GM23338 (cell line): ENCODE results near the gene GRM2. TPM values are rescaled to one million over a fixed set of nuclear protein-coding genes. Genes with fewer than 3 reads are reported as not detected.

Source experiments
- ATAC-seq: fragments of 200-7000 bp; cut with Tn5 transposase; 3 replicates; pipeline ENCODE4 v1.9.1; 2020
- DNase-seq: peaks from one replicate; pipeline ENCODE4 v3.0.0-alpha.2; 2015; ENCODE audit warnings: low spot score
- H2AFZ ChIP-seq: fragments of 200-600 bp; sonication (generic); 2 replicates; pipeline ENCODE4 v1.8.0; 2016; ENCODE audit warnings: antibody characterized with exemption, mild to moderate bottlenecking, moderate library complexity
- H3F3A ChIP-seq: fragments of 200-600 bp; sonication (generic); replicated peaks from 2 replicates; pipeline ENCODE4 v1.8.0; 2017; ENCODE audit warnings: antibody characterized with exemption, mixed run types, low read depth
- H3K27ac ChIP-seq: fragments of 200-600 bp; sonication (generic); 2 replicates; pipeline ENCODE4 v1.6.1; 2016; ENCODE audit warnings: low read depth
- H3K27me3 ChIP-seq: fragments of 200-600 bp; sonication (generic); 2 replicates; pipeline ENCODE4 v1.8.0; 2016; ENCODE audit warnings: mild to moderate bottlenecking, mixed run types, moderate library complexity; ENCODE audit not compliant: insufficient read depth
- H3K36me3 ChIP-seq: fragments of 200-600 bp; sonication (generic); 2 replicates; pipeline ENCODE4 v1.8.0; 2016; ENCODE audit warnings: mild to moderate bottlenecking; ENCODE audit not compliant: insufficient read depth
- H3K4me1 ChIP-seq: fragments of 200-600 bp; sonication (generic); 2 replicates; pipeline ENCODE4 v1.8.0; 2016; ENCODE audit warnings: mild to moderate bottlenecking, moderate library complexity; ENCODE audit not compliant: insufficient read depth
- H3K4me2 ChIP-seq: fragments of 200-600 bp; sonication (generic); 2 replicates; pipeline ENCODE4 v1.7.1; 2017; ENCODE audit warnings: mixed run types
- H3K4me3 ChIP-seq: fragments of 200-600 bp; sonication (generic); 2 replicates; pipeline ENCODE4 v1.6.1; 2016; ENCODE audit warnings: mixed run types
- H3K79me2 ChIP-seq: fragments of 200-600 bp; sonication (generic); replicated peaks from 2 replicates; pipeline ENCODE4 v1.8.0; 2017; ENCODE audit warnings: mild to moderate bottlenecking; ENCODE audit not compliant: insufficient read depth
- H3K9me2 ChIP-seq: fragments of 200-600 bp; sonication (generic); 2 replicates; pipeline ENCODE4 v1.8.0; 2017; ENCODE audit not compliant: insufficient read depth
- H4K20me1 ChIP-seq: fragments of 200-600 bp; sonication (generic); replicated peaks from 2 replicates; pipeline ENCODE4 v1.8.0; 2017; ENCODE audit warnings: mild to moderate bottlenecking; ENCODE audit not compliant: insufficient read depth
- H3K27ac Mint-ChIP-seq: 2 replicates; pipeline ENCODE4 v1.8.0; 2020; ENCODE audit warnings: inconsistent platforms, mild to moderate bottlenecking, moderate library complexity, mixed read lengths
- H3K27me3 Mint-ChIP-seq: 3 replicates; pipeline ENCODE4 v1.8.0; 2022; ENCODE audit warnings: low read depth, mild to moderate bottlenecking, moderate library complexity, mixed read lengths, inconsistent platforms; ENCODE audit not compliant: insufficient read depth, poor library complexity
- H3K36me3 Mint-ChIP-seq: 3 replicates; pipeline ENCODE4 v1.8.0; 2021; ENCODE audit warnings: low read depth, mild to moderate bottlenecking, inconsistent platforms, moderate library complexity, mixed read lengths
- H3K4me1 Mint-ChIP-seq: 3 replicates; pipeline ENCODE4 v1.8.0; 2020; ENCODE audit warnings: mild to moderate bottlenecking, inconsistent platforms, mixed read lengths
- H3K4me3 Mint-ChIP-seq: 3 replicates; pipeline ENCODE4 v1.8.0; 2021; ENCODE audit warnings: moderate library complexity, mild to moderate bottlenecking, inconsistent platforms, mixed read lengths
- H3K9me3 Mint-ChIP-seq: 3 replicates; pipeline ENCODE4 v1.8.0; 2020; ENCODE audit warnings: moderate library complexity, mild to moderate bottlenecking, inconsistent platforms, mixed read lengths
- CREB1 ChIP-seq: fragments of 250-450 bp; sonication (Bioruptor Pico); IDR thresholded peaks from 2 replicates; pipeline ENCODE4 v1.5.0; 2020; ENCODE audit warnings: low read depth, mild to moderate bottlenecking, moderate library complexity
- JUNB ChIP-seq: IDR thresholded peaks from one replicate; pipeline ENCODE4 v1.6.1; 2016; ENCODE audit warnings: antibody characterized with exemption; ENCODE audit not compliant: unreplicated experiment
- NANOG ChIP-seq: IDR thresholded peaks from 2 replicates; pipeline ENCODE4 v1.6.1; 2016; ENCODE audit warnings: antibody characterized with exemption, borderline replicate concordance
- STAT1 ChIP-seq: IDR thresholded peaks from one replicate; pipeline ENCODE4 v1.6.1; 2016; ENCODE audit warnings: antibody characterized with exemption; ENCODE audit not compliant: unreplicated experiment
- ZNF114 ChIP-seq: fragments of 250-450 bp; sonication (Bioruptor Pico); IDR thresholded peaks from 2 replicates; pipeline ENCODE4 v1.5.0; 2020; ENCODE audit warnings: mild to moderate bottlenecking, moderate library complexity
- ZNF331 ChIP-seq: fragments of 250-450 bp; sonication (Bioruptor Pico); IDR thresholded peaks from 2 replicates; pipeline ENCODE4 v1.5.0; 2020; ENCODE audit warnings: low read depth, mild to moderate bottlenecking, moderate library complexity
- polyA plus RNA-seq: library from polyadenylated mRNA; unstranded; fragments of >200 nt; fragmentation: Nextera tagmentation; extraction: Ambion mirVana; gene quantifications from 2 replicates; pipeline ENCODE4 v1.2.1, GENCODE V29; 2016
- total RNA-seq: library from RNA; depleted of rRNA; stranded (reverse); fragments of >200 nt; shearing (Covaris generic); gene quantifications from 2 replicates; pipeline ENCODE4 v1.2.3, GENCODE V29; 2014
- TF ChIP-seq, protein P1 (sequence below): fragments of 250-450 bp; sonication (Bioruptor Pico); IDR thresholded peaks from 2 replicates; pipeline ENCODE4 v1.5.0; 2020; ENCODE audit warnings: mild to moderate bottlenecking, moderate library complexity
- TF ChIP-seq, protein P2 (sequence below), 2 experiments: fragments of 200-600 bp in 1 of 2; sonication (generic) in 1 of 2; conservative IDR thresholded peaks; 2 replicates each; pipeline versions ENCODE4 v1.5.1 to v1.6.1; 2016 to 2017; ENCODE audit warnings: antibody characterized with exemption in 2 of 2, low read depth in 2 of 2, mild to moderate bottlenecking in 2 of 2, moderate library complexity in 1 of 2
- TF ChIP-seq, protein P3 (sequence below): IDR thresholded peaks from one replicate; pipeline ENCODE4 v1.6.1; 2018; ENCODE audit warnings: antibody characterized with exemption; ENCODE audit not compliant: unreplicated experiment
- TF ChIP-seq, protein P4 (sequence below): IDR thresholded peaks from 2 replicates; pipeline ENCODE4 v1.6.1; 2016; ENCODE audit warnings: antibody characterized with exemption

Gene GRM2
- total and polyA plus RNA-seq, 2 experiments from 2014 or later = 2.1 to 5.1 TPM

DNA sequence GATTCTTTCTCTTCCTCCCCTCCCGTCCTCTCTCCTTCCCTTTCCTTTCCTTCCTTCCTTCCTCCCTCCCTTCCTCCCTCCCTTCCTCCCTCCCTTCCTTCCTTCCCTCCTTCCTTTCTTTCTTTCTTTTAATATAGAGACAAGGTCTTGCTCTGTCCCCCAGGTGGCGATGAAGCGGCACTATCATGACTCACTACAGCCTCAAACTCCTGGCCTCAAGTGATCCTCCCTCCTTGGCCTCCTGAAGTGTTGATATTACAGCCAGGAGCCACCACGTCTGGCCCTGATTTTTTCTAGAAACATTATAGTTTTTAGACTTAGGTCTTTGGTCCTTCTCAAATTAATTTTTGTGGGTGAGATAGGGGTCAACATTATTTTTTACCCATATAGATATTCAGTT lies 15.5 kb downstream of the GRM2 start:
- Histone ChIP-seq H3F3A (no peaks in the 10 kb centered on the region), H3K4me2 (no peak overlapping the region), H3K27ac (no peak overlapping the region), H4K20me1 (no peaks in the 10 kb centered on the region), H2AFZ (no peak overlapping the region), H3K4me3 (no peak overlapping the region), H3K9me2 (no peaks in the 10 kb centered on the region), H3K4me1 (0 out of 2 replicates have a peak, but pooled peaks cover 3% of the 10 kb centered on the region), H3K27me3 (no peaks in the 10 kb centered on the region), H3K79me2 (no peaks in the 10 kb centered on the region), H3K36me3 (no peaks in the 10 kb centered on the region)
- peak; percentile 60 for DNase-seq
- no peak overlapping the region for H3K27ac Mint-ChIP-seq
- no peaks in the 10 kb centered on the region for H3K36me3 Mint-ChIP-seq
- no peaks in the 10 kb centered on the region for H3K9me3 Mint-ChIP-seq
- ATAC-seq = no peak
- H3K4me1 Mint-ChIP-seq = peaks cover 24% of the 10 kb centered on the region
- no peak overlapping the region for H3K4me3 Mint-ChIP-seq
- TF ChIP-seq CREB1 (CRISPR knock-in tag) = peak; percentile 49; the same call in 1 of the 2 replicates
- TF ChIP-seq, protein P1, sequence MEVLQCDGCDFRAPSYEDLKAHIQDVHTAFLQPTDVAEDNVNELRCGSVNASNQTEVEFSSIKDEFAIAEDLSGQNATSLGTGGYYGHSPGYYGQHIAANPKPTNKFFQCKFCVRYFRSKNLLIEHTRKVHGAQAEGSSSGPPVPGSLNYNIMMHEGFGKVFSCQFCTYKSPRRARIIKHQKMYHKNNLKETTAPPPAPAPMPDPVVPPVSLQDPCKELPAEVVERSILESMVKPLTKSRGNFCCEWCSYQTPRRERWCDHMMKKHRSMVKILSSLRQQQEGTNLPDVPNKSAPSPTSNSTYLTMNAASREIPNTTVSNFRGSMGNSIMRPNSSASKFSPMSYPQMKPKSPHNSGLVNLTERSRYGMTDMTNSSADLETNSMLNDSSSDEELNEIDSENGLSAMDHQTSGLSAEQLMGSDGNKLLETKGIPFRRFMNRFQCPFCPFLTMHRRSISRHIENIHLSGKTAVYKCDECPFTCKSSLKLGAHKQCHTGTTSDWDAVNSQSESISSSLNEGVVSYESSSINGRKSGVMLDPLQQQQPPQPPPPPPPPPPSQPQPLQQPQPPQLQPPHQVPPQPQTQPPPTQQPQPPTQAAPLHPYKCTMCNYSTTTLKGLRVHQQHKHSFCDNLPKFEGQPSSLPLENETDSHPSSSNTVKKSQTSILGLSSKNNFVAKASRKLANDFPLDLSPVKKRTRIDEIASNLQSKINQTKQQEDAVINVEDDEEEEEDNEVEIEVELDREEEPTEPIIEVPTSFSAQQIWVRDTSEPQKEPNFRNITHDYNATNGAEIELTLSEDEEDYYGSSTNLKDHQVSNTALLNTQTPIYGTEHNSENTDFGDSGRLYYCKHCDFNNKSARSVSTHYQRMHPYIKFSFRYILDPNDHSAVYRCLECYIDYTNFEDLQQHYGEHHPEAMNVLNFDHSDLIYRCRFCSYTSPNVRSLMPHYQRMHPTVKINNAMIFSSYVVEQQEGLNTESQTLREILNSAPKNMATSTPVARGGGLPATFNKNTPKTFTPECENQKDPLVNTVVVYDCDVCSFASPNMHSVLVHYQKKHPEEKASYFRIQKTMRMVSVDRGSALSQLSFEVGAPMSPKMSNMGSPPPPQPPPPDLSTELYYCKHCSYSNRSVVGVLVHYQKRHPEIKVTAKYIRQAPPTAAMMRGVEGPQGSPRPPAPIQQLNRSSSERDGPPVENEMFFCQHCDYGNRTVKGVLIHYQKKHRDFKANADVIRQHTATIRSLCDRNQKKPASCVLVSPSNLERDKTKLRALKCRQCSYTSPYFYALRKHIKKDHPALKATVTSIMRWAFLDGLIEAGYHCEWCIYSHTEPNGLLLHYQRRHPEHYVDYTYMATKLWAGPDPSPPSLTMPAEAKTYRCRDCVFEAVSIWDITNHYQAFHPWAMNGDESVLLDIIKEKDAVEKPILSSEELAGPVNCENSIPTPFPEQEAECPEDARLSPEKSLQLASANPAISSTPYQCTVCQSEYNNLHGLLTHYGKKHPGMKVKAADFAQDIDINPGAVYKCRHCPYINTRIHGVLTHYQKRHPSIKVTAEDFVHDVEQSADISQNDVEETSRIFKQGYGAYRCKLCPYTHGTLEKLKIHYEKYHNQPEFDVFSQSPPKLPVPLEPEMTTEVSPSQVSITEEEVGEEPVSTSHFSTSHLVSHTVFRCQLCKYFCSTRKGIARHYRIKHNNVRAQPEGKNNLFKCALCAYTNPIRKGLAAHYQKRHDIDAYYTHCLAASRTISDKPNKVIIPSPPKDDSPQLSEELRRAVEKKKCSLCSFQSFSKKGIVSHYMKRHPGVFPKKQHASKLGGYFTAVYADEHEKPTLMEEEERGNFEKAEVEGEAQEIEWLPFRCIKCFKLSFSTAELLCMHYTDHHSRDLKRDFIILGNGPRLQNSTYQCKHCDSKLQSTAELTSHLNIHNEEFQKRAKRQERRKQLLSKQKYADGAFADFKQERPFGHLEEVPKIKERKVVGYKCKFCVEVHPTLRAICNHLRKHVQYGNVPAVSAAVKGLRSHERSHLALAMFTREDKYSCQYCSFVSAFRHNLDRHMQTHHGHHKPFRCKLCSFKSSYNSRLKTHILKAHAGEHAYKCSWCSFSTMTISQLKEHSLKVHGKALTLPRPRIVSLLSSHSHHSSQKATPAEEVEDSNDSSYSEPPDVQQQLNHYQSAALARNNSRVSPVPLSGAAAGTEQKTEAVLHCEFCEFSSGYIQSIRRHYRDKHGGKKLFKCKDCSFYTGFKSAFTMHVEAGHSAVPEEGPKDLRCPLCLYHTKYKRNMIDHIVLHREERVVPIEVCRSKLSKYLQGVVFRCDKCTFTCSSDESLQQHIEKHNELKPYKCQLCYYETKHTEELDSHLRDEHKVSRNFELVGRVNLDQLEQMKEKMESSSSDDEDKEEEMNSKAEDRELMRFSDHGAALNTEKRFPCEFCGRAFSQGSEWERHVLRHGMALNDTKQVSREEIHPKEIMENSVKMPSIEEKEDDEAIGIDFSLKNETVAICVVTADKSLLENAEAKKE (CRISPR knock-in tag) = no peak
- TF ChIP-seq, protein P2, sequence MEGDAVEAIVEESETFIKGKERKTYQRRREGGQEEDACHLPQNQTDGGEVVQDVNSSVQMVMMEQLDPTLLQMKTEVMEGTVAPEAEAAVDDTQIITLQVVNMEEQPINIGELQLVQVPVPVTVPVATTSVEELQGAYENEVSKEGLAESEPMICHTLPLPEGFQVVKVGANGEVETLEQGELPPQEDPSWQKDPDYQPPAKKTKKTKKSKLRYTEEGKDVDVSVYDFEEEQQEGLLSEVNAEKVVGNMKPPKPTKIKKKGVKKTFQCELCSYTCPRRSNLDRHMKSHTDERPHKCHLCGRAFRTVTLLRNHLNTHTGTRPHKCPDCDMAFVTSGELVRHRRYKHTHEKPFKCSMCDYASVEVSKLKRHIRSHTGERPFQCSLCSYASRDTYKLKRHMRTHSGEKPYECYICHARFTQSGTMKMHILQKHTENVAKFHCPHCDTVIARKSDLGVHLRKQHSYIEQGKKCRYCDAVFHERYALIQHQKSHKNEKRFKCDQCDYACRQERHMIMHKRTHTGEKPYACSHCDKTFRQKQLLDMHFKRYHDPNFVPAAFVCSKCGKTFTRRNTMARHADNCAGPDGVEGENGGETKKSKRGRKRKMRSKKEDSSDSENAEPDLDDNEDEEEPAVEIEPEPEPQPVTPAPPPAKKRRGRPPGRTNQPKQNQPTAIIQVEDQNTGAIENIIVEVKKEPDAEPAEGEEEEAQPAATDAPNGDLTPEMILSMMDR (conservative IDR thresholded peaks at IDR 0.05; ENCODE audit: low read depth in 2 of 2) = peak; percentile 65 to 74
- H3K27me3 Mint-ChIP-seq = peaks cover 8% of the 10 kb centered on the region

DNA sequence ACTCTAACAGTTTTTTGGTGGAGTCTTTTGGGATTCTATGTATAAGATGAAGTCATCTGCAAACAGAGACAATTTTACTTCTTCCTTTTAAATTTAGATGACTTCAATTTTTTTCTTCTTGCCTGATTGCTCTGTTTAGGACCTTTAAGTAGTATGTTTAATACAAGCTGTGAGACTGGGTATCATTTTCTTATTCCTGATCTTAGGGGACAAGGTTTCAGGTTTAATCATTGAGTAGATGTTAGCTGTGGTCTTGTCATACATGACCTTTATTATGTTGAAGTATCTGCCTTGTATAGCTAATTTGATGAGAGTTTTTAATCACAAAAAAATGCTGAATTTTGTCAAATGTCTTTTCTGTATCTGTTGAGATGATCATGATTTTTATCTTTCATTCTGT lies 20.6 kb downstream of the GRM2 start:
- Histone ChIP-seq H3K4me3 (no peak overlapping the region), H3K27me3 (no peaks in the 10 kb centered on the region), H3F3A (no peaks in the 10 kb centered on the region), H2AFZ (no peak overlapping the region), H3K4me1 (no peaks in the 10 kb centered on the region), H3K79me2 (no peaks in the 10 kb centered on the region), H3K9me2 (no peaks in the 10 kb centered on the region), H3K36me3 (no peaks in the 10 kb centered on the region), H4K20me1 (no peaks in the 10 kb centered on the region), H3K27ac (no peak overlapping the region), H3K4me2 (no peak overlapping the region)
- no peak overlapping the region for H3K4me3 Mint-ChIP-seq
- ATAC-seq (no peak), DNase-seq (no peak)
- H3K27ac Mint-ChIP-seq = no peak overlapping the region
- peaks cover 3% of the 10 kb centered on the region for H3K27me3 Mint-ChIP-seq
- no peaks in the 10 kb centered on the region for H3K4me1 Mint-ChIP-seq
- no peaks in the 10 kb centered on the region for H3K36me3 Mint-ChIP-seq
- H3K9me3 Mint-ChIP-seq = no peaks in the 10 kb centered on the region
- TF ChIP-seq, protein P3, sequence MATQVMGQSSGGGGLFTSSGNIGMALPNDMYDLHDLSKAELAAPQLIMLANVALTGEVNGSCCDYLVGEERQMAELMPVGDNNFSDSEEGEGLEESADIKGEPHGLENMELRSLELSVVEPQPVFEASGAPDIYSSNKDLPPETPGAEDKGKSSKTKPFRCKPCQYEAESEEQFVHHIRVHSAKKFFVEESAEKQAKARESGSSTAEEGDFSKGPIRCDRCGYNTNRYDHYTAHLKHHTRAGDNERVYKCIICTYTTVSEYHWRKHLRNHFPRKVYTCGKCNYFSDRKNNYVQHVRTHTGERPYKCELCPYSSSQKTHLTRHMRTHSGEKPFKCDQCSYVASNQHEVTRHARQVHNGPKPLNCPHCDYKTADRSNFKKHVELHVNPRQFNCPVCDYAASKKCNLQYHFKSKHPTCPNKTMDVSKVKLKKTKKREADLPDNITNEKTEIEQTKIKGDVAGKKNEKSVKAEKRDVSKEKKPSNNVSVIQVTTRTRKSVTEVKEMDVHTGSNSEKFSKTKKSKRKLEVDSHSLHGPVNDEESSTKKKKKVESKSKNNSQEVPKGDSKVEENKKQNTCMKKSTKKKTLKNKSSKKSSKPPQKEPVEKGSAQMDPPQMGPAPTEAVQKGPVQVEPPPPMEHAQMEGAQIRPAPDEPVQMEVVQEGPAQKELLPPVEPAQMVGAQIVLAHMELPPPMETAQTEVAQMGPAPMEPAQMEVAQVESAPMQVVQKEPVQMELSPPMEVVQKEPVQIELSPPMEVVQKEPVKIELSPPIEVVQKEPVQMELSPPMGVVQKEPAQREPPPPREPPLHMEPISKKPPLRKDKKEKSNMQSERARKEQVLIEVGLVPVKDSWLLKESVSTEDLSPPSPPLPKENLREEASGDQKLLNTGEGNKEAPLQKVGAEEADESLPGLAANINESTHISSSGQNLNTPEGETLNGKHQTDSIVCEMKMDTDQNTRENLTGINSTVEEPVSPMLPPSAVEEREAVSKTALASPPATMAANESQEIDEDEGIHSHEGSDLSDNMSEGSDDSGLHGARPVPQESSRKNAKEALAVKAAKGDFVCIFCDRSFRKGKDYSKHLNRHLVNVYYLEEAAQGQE = no peak
- TF ChIP-seq CREB1 (CRISPR knock-in tag) (no peak), JUNB (no peak), ZNF331 (CRISPR knock-in tag) (no peak), STAT1 (no peak), NANOG (no peak), ZNF114 (no peak)
- TF ChIP-seq, protein P4, sequence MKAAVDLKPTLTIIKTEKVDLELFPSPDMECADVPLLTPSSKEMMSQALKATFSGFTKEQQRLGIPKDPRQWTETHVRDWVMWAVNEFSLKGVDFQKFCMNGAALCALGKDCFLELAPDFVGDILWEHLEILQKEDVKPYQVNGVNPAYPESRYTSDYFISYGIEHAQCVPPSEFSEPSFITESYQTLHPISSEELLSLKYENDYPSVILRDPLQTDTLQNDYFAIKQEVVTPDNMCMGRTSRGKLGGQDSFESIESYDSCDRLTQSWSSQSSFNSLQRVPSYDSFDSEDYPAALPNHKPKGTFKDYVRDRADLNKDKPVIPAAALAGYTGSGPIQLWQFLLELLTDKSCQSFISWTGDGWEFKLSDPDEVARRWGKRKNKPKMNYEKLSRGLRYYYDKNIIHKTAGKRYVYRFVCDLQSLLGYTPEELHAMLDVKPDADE = no peak
